Choroid plexus epithelial cell (primary cell): Measurements from ENCODE around the gene PRR5L.

Experiments
- DNase-seq: peaks from one replicate; pipeline ENCODE4 v3.0.0-alpha.2; 2010; ENCODE audit warnings: low read depth
- H3K4me3 ChIP-seq: 2 replicates; pipeline ENCODE4 v1.5.1; 2011; ENCODE audit warnings: low read depth, mild to moderate bottlenecking, control low read depth, low read length, moderate library complexity
- TF ChIP-seq, protein P1 (sequence below): conservative IDR thresholded peaks from 2 replicates; pipeline ENCODE4 v1.5.1; 2011; ENCODE audit warnings: low read depth, mild to moderate bottlenecking, control low read depth, inconsistent platforms, low read length, moderate library complexity

The PRR5L gene

GRCh38 chr11:36362902-36363301 is 66.8 kb downstream of the PRR5L start:
- DNase-seq, result peak; percentile 82
- TF ChIP-seq, protein P1, sequence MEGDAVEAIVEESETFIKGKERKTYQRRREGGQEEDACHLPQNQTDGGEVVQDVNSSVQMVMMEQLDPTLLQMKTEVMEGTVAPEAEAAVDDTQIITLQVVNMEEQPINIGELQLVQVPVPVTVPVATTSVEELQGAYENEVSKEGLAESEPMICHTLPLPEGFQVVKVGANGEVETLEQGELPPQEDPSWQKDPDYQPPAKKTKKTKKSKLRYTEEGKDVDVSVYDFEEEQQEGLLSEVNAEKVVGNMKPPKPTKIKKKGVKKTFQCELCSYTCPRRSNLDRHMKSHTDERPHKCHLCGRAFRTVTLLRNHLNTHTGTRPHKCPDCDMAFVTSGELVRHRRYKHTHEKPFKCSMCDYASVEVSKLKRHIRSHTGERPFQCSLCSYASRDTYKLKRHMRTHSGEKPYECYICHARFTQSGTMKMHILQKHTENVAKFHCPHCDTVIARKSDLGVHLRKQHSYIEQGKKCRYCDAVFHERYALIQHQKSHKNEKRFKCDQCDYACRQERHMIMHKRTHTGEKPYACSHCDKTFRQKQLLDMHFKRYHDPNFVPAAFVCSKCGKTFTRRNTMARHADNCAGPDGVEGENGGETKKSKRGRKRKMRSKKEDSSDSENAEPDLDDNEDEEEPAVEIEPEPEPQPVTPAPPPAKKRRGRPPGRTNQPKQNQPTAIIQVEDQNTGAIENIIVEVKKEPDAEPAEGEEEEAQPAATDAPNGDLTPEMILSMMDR, result no peak

DNA sequence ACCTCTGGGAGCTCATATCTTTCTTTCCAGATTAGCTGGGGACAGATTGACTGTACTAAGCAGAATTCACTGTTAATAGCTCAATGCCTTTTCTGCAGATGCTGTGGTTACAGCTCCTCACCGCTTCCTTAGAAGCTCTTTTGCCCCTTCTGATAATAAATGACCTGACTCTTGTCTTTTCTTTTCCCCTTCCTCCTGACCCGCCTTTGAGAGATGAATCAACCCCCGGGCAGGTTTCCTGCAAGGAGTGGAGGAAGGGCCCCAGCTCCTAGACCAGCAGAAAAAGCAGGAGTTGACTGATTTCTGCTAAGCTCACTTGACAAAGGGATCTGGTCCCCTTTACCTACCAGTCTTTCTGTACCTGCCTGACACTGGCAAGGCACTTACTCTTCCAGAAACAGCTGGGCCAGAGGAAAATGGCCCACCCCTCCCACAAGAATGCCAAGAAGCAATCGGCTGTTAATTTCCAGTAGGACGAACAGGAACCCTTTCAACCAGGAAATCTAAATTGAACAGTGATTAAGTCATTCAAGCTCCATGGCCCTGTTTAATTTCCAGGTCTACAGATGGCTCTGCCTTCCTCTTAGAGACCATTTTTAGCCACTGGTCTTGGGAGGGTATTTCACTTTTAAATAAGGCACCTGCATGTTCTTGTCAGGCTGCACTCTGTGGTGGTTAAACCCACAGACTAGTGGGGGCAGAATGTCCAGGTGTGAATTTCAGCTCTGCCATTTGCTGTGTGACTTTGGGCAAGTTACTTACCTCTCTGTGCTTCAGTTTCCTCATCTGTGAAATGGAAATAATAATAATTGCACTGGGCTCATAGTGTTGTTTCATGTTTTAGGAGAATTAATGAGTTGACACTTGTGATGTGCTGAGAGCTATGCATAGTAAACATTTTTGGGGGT is 67.5 kb downstream of the PRR5L start:
- peak; percentile 16 for DNase-seq
- TF ChIP-seq, protein P1, result no peak
- no peak overlapping the region for H3K4me3 ChIP-seq

More at GRCh38 chr11:36362902-36363301, 66.8 kb downstream of the PRR5L start:
- no peak overlapping the region for H3K4me3 ChIP-seq

- DNase-seq, result no peak
- no peak overlapping the region for H3K4me3 ChIP-seq
- TF ChIP-seq, protein P1, result no peak
These were observed 68.7 kb downstream of the PRR5L start for GRCh38 chr11:36364551-36365325.

DNA sequence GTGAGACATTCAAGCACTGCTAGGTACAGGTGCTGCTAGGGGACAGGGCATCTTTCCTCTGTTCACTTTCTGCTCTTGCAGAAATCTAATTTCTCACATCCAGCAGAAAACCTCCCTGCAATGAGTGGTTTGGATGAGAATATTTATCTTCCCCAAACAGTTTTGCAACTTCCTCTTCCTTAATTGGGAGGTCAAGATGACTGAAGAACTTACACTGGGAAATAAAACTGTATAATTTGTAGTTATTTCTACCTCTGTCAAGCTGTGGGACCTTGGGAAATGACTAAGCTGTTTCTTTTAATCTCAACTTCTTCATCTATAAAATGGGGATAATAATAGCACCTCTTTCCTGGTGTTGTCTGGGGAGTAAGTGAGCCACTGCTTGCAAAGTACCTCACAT is 69.8 kb downstream of the PRR5L start:
- peak; percentile 35 for DNase-seq
- TF ChIP-seq, protein P1, result no peak

GRCh38 chr11:36367806-36368680 is 72.0 kb downstream of the PRR5L start:
- TF ChIP-seq, protein P1, result no peak
- no peak overlapping the region for H3K4me3 ChIP-seq
- peak; percentile 20 for DNase-seq

More for the DNA sequence above, 69.8 kb downstream of the PRR5L start:
- no peak overlapping the region for H3K4me3 ChIP-seq

- DNase-seq, result no peak
- no peak overlapping the region for H3K4me3 ChIP-seq
- TF ChIP-seq, protein P1, result no peak
These were observed 75.1 kb downstream of the PRR5L start for GRCh38 chr11:36371181-36371580.
